GM21529 (cell line): ENCODE data around the gene PJA1.

Experiments used
- ATAC-seq: cut with Tn5 transposase; IDR thresholded peaks from one replicate; pipeline ENCODE4 v1.9.1; 2021; ENCODE audit not compliant: unreplicated experiment

Gene PJA1

DNA sequence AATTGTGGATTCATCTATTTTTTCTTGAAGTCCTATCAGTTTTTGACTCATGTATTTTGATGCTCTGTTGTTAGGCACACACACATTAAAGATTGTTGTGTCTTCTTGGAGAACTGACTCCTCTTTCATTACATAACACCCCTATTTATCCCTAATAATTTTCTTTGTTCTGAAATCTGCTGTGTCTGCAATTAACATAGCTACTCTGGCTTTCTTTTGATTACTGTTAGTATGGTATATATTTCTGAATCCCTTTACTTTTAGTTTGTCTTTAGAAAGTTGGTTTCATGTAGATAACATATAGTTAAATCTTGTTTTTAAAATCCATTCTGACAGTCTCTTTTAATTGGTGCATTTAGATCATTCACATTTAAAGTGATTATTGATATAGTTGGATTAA is 5.1 kb upstream of the PJA1 start:
- no peak for ATAC-seq

- ATAC-seq = peak; percentile 60
Observed at GRCh38 chrX:69163936-69164741, 1.1 kb downstream of the PJA1 start.

DNA sequence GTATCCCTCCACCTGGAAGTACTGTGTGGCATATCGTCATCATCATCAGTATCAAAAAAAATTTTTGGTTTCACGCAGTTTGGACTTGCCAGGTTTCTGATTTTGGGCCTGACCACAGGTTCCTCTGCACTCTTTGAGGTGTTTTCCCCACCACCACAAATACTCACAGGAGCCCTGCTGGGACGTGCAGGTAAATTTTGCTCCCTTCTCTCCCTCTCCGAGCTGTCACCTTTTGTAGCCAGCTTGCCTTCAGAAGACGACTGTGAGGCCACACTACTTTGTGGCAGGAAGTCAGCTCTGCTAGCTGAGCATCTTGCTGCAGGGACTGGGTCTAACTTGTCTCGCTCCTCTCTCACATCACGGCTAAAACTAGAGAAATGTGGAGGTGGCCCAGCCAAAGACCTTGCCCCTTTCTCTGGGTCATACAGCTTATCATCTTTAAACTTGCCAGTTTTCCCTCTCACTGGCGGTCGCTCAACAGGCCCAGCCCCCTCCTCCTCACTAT is 2.8 kb downstream of the PJA1 start:
- no peak for ATAC-seq

DNA sequence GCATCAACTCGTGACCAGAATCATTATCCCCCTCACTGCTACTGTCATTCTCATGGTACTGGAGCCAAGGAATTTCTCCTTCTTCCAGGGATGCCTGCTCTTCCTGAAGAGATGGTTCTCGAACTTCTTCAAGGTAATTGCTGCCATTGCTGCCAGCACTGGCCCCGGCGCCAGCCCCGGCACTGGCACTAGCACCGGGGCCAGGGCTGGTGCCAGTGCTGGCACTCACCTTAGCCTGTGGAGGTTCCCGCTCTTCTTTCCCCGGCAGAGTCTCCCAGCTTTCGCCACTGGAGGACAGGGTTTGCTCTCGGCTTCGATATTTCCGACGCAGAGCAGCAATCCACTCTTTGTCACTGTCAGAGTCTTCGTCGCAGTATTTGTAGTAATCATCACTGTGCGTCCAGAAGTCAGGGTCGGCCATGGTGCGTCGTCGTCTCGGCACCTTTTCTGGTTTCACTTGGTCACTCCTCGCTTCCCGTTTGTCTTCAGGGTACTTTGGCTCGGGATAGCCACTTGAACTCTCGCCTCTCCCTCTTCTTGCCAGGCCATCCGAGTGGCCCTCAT is 3.4 kb downstream of the PJA1 start:
- ATAC-seq = no peak

DNA sequence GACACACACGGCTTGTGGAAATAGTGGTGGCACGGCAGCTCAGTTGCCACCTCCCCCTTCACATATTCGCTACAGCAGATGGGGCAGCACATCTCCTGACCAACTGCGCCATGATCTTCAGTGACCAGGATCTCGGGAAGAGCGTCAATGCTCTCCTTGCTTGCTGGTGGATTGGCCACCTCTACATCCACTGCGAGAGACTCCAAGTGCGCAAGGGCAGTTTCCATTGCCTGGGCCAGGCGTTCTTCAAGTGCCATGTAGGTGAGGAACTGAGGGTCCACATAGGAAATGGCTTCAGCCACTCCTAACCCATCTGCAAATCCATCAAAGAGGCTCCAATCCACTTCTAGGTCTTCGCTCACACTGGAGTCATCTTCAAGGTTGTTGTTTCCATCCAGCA is 3.9 kb downstream of the PJA1 start:
- no peak for ATAC-seq

DNA sequence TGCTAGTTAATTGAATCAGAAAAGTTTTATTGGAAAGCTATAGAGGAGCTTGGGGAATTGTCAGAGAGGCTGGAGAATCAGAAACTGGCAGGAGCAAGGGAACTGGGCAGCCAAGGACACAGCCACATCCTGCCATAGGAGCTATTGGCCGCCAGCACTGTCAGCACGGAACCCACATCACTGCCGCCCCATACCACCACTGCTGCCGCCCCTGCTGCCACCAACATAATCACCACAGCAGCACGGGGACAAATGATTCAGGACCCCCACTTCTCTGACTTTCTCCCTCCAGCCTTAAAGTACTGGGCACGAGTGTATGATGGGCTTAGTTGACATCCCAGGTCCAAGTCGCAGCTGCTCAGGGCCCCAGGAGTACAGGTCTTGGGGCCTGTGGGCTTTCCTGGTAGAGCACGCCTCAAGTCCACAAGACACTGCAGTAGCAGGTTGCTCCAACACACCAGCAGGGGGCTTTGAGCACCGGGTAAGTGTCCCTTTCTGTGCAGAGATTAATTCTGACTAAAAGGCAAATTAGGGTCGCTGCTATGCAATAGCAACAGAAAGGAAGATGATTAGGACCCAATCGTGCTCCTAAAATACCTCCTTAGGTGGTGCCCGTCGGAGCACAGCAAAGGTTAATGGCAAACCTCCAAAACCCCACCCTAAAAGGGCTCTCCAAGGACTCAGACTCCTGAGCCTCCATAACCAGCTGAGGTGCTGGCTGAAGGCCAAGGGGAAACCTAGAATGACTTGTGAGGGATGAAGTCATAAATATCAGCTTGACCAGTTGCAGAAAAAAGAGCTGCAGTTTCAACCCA is 6.9 kb downstream of the PJA1 start:
- peak; percentile 88 for ATAC-seq

DNA sequence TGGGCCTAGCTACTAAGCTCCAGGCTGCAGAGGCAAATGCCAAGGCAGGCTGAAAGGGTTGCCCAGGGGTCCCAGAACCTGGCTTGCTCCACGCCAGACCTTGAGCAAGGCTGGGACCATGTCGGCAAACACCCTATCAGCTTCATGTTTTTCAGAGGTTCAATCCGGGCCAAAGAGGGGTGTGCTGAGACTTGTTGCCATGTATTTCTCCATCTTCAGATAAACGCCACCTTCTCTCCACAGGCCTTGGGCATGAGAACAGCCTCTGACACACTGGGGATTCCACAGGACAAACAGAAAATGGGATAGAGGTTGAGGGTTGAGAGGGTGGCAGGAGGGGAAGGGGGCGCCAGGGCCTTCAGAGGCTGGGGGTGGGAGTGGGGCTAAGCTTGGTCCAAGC is 8.6 kb downstream of the PJA1 start:
- no peak for ATAC-seq

DNA sequence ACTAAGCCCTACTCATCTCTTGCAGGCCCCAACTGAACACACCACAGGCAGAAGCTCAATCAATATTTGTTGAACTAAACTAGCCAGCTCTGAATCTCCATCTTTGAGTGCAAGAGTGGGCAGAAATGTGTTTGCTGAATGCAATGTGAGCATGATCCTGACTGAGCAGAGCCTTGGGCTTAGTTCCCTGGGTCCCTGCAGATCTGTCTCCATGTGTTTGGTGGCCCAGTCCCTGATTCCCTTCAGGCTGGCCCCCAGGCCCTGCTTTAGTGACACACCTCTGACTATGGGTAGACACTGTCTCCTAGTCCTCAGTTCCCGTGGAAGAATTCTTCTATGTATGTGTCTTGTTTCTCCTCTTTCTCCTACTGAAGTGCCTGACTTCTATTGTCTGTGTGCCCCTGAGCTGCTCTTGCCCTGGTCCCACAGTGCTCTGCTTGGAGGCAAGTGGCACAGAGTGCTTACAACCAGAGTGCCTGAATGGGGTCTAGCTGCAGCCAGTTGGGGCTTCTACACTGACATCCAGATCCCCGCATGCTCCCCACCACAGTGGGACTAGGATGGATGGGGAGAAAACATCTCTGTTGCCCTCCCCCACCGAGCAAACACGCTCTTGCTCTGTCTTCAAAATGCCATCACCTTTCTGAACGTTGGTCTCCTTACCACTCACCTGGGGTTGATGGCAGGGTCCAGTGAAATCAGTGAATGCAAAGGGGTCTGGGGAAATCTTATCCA is 9.3 kb downstream of the PJA1 start:
- no peak for ATAC-seq

DNA sequence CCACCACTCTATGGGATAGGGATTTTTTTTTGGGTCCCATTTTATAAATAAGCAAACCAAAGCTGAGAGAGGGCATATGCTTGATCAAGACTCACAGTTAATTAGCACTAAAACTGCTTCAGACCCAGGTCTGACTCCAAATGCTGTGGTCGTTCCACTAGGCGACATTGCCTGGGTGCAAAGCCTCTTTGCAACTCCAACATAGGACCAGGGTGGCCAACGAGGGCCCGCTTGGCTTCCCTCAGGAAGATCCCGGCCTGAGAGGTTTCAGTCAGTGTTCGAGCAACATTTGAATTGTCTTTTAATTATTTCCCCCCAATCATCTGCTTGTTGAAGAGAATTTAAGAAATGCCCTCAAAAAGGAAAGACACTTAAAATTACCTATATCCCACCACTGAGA is 11.2 kb downstream of the PJA1 start:
- no peak for ATAC-seq

DNA sequence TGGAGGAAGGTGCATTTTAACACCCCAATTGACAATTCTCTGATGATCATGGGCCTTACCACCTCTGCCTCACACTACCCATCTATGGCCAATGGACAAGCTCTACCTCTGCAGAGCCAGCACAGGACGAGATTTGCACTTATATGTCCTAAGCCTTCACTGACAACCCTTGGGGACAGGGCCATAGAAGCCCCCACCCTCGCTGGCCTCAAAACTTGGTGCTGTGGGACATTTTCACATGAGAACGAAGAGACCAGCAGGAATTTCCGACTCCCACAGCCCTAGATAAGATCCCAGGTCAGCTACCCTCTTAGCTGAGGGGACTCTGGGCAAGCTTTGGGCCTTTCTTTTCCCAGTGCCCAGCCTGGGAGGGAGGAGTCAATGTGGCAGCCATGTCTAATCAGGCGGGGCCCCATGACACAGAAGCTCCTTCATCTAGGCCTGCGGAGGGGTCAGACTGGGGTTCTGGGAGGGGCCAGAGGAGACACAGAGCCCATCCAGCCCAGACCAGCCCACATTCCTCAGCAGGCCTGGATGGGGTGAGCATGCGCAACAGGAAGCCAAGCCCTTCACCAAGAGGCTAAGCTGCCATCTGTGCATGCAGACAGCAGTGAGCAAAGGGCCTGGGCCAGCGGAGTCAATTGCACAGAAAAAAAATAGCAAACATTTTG is 12.1 kb downstream of the PJA1 start:
- ATAC-seq = no peak

DNA sequence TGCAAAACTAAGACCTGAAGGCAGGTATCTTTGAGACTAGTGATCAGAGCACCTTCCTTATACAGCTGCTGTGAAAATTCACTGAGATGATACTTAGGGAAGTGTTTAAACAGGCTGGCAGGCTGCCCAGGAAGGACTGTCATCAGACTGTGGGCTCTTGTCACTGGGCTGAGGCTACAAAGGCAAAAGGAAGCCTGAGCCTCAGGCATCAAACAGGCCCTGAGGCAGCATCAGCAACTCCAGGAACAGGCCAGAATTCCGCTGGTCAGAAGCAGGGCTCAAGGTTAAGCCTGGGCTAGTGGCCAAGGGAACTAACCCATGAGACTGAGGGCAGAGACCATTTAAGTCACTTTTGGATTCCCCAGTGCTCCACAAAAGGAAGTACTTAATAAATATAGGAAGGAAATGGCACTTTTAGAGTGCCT is 12.8 kb downstream of the PJA1 start:
- ATAC-seq = no peak

- no peak for ATAC-seq
Observed at GRCh38 chrX:69151866-69152284, 13.4 kb downstream of the PJA1 start.

DNA sequence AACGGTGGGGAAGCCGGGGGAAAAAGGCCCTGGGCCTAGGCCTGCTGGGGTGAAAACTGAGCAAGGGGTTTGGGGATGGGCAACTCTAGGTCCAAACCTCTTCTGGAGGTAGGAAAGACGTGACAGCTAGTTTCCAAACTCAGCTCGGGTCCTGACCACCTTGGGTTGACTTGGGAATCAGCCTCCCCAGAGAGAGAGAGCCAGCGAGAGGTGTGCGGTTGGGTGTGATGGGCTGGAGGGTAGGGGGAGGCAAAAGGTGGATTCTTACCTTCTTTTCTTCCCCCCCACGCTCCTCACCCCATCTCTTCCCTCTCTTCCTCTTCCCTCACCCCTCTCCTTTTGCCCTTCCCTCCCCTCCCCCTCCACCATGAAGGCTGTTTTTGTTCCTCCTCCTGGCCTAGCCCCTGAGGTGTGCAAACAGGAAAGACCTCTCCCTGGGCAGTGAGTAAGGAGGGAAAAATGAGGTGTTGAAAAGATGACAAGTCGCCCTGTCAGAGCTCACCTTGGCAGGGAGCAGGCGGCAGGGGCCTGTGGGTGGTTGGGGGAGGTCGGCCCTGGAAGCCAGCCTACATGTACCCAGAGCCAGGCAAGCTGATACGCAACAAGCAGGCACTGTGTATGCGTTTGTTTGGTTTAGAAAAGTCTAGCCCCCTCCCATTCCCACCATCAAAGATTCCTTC is 14.8 kb downstream of the PJA1 start:
- ATAC-seq = no peak

DNA sequence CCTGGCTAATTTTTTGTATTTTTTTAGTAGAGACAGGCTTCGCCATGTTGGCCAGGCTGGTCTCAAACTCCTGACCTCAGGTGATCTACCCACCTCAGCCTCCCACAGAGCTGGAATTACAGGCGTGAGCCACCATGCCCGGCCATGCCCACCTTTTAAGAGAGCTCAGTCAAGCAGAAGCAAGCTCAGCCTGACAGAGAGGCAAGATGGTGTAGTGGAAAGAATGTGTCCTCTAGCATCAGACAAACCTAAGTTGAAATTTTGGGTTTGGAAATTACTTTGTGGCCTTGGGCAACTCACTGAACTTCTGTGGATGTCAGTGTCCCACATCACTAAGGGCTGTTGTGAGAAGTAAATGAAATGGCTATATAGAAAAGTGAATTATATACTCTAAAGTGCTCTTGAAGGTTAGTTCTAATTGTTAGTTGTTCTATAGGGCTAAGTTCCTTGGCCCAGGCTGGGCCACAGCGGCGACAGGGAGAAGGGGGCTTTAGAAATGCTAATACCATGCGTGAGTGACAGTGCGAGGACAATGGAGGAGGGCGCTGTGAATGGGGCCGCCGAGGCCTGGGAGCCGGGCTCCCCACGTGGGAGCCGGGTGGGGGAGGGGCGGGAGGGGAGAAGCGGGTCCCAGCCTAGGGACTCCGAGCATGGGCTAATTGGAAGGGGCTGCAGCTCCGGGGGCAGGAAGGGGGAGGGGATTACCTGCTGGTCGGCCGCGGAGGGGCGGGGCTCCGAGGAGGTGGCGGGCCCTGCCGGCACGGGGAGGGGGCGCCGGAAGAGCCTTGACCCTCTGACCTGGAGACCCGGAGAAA is 15.6 kb downstream of the PJA1 start:
- no peak for ATAC-seq

GRCh38 chrX:69148946-69149345 is 16.3 kb downstream of the PJA1 start:
- ATAC-seq = no peak

DNA sequence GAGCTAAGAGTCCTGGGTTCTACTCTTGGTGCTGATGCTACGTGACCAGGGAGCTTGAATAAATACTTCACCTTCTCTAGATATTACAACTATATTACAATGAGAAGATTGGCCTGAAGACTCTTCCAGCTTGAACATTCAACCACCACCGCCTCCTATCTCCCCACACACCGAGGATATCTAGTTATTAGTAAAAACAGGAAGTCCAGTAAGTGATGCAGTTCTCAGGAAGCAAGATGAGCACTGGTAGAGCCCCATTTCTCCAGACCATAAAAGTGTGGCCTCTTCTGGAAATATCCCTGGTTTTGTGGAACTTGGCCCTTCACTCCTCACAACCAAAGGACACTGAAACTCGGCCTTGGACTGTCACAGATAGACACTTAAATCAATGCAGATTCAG is 18.5 kb downstream of the PJA1 start:
- ATAC-seq = no peak

- no peak for ATAC-seq
Observed at GRCh38 chrX:69145714-69146113, 19.5 kb downstream of the PJA1 start.

- no peak for ATAC-seq
Observed at GRCh38 chrX:69144838-69145680, 20.2 kb downstream of the PJA1 start.
